HepG2 (cell line): ENCODE measurements around the gene BIRC5. TPM values are rescaled to one million over a fixed set of nuclear protein-coding genes. Genes with fewer than 3 reads are reported as not detected.

Source experiments
- ATAC-seq: fragments of 200-7000 bp; cut with Tn5 transposase; 3 replicates; pipeline ENCODE4 v1.9.1; 2020; ENCODE audit warnings: mild to moderate bottlenecking, moderate library complexity
- BruUV-seq: library from RNA; stranded (reverse); fragments of 400-500 nt; replicated peaks from 2 replicates; lab custom pipeline; 2021; lab: Mats Ljungman, UMichigan
- CTCF ChIA-PET: fragments of 300-600 bp; formaldehyde crosslinking; extraction: SDS; loops from one replicate; lab custom pipeline; 2021; ENCODE audit warnings: low total read pairs, inconsistent platforms, low intra/inter-chr PET ratio; lab: Yijun Ruan, JAX
- POLR2A ChIA-PET: fragments of 350-600 bp; sonication (Branson Sonifier 250); formaldehyde crosslinking; loops from one replicate; lab custom pipeline; 2020; ENCODE audit warnings: antibody characterized with exemption, inconsistent platforms; lab: Yijun Ruan, JAX
- DNase-seq: peaks from one replicate; pipeline ENCODE4 v3.0.0-alpha.2; 2015; ENCODE audit warnings: low spot score
- FAIRE-seq: peaks from 3 replicates; lab custom pipeline; 2011; peaks lifted over from hg19 to GRCh38; lab: Jason Lieb, UNC
- H2AFZ ChIP-seq: one replicate; pipeline ENCODE4 v1.6.1; 2011; ENCODE audit warnings: low read length, inconsistent platforms
- H3K27ac ChIP-seq: fragments of 300-600 bp; 3 replicates; pipeline ENCODE4 v1.8.0; 2011; ENCODE audit warnings: mixed run types, mild to moderate bottlenecking, mixed read lengths, low read length, inconsistent platforms; ENCODE audit not compliant: insufficient read depth; ENCODE audit errors: extremely low read length
- H3K27me3 ChIP-seq, 2 experiments: fragments of 200-600 bp in 1 of 2; 2 replicates in 1 of 2; 3 replicates in 1 of 2; pipeline versions ENCODE4 v1.6.0 to v1.8.0; 2011; ENCODE audit warnings: low read length in 2 of 2, mild to moderate bottlenecking in 2 of 2, moderate library complexity in 2 of 2, inconsistent platforms in 1 of 2; ENCODE audit not compliant: insufficient read depth in 2 of 2, control insufficient read depth in 1 of 2
- H3K36me3 ChIP-seq, 2 experiments: fragments of 200-600 bp in 1 of 2; replicated peaks in 1 of 2; 2 replicates in 1 of 2; 3 replicates in 1 of 2; pipeline versions ENCODE4 v1.5.1 to v1.8.0; 2011; ENCODE audit warnings: low read length in 2 of 2, inconsistent platforms in 1 of 2; ENCODE audit not compliant: insufficient read depth in 2 of 2, control insufficient read depth in 1 of 2
- H3K4me1 ChIP-seq: 2 replicates; pipeline ENCODE4 v1.5.1; 2012; ENCODE audit warnings: low read length, inconsistent platforms; ENCODE audit not compliant: insufficient read depth
- H3K4me2 ChIP-seq: 2 replicates; pipeline ENCODE4 v1.6.0; 2011; ENCODE audit warnings: low read depth, low read length, inconsistent platforms
- H3K4me3 ChIP-seq, 3 experiments: fragments of 200-600 bp in 1 of 3; sonication (generic), shearing (Covaris generic) in 1 of 3; replicated peaks in 1 of 3; 2 replicates each; pipeline ENCODE4 v1.5.1; 2011 to 2016; ENCODE audit warnings: low read length in 3 of 3, inconsistent platforms in 2 of 3, low read depth in 2 of 3, mild to moderate bottlenecking in 2 of 3, control low read depth in 1 of 3, mixed read lengths in 1 of 3; ENCODE audit not compliant: insufficient read depth in 1 of 3
- H3K79me2 ChIP-seq: one replicate; pipeline ENCODE4 v1.6.1; 2011; ENCODE audit warnings: low read length, inconsistent platforms; ENCODE audit not compliant: insufficient read depth
- H3K9ac ChIP-seq: 2 replicates; pipeline ENCODE4 v1.6.0; 2011; ENCODE audit warnings: mild to moderate bottlenecking, low read depth, low read length, inconsistent platforms; ENCODE audit not compliant: insufficient read depth
- H3K9me3 ChIP-seq: 2 replicates; pipeline ENCODE4 v1.5.1; 2012; ENCODE audit warnings: mild to moderate bottlenecking, low read length
- H4K20me1 ChIP-seq: 2 replicates; pipeline ENCODE4 v1.6.0; 2011; ENCODE audit warnings: inconsistent platforms, mild to moderate bottlenecking, low read length, moderate library complexity; ENCODE audit not compliant: insufficient read depth
- ARNT2 ChIP-seq: sonication (generic); formaldehyde crosslinking; IDR thresholded peaks from 2 replicates; pipeline ENCODE4 v1.8.0; 2022; ENCODE audit warnings: mild to moderate bottlenecking, low read depth, missing genetic modification reagents, moderate library complexity
- GATAD1 ChIP-seq: IDR thresholded peaks from 2 replicates; pipeline ENCODE4 v1.6.1; 2016; ENCODE audit warnings: missing genetic modification reagents, missing compliant biosample characterization
- GZF1 ChIP-seq: sonication (generic); formaldehyde crosslinking; IDR thresholded peaks from 2 replicates; pipeline ENCODE4 v1.5.1; 2020; ENCODE audit warnings: mild to moderate bottlenecking, missing genetic modification reagents
- HOXA5 ChIP-seq: sonication (generic); formaldehyde crosslinking; IDR thresholded peaks from 2 replicates; pipeline ENCODE4 v1.4.0; 2020; ENCODE audit warnings: missing genetic modification reagents
- KAT8 ChIP-seq: IDR thresholded peaks from 2 replicates; pipeline ENCODE4 v1.6.1; 2016; ENCODE audit warnings: missing genetic modification reagents, missing compliant biosample characterization
- NBN ChIP-seq: fragments of 450-650 bp; conservative IDR thresholded peaks from 2 replicates; pipeline ENCODE4 v1.6.1; 2017
- NFIC ChIP-seq: IDR thresholded peaks from 2 replicates; pipeline ENCODE4 v1.6.1; 2012; ENCODE audit warnings: mild to moderate bottlenecking, low read length, inconsistent platforms
- PHF20 ChIP-seq: sonication (generic); formaldehyde crosslinking; IDR thresholded peaks from 2 replicates; pipeline ENCODE4 v1.5.0; 2020; ENCODE audit warnings: mild to moderate bottlenecking, missing genetic modification reagents
- ZIK1 ChIP-seq: sonication (generic); formaldehyde crosslinking; IDR thresholded peaks from 2 replicates; pipeline ENCODE4 v1.5.0; 2020; ENCODE audit warnings: mild to moderate bottlenecking, low read depth, missing genetic modification reagents, borderline replicate concordance
- ZMAT3 ChIP-seq: sonication (generic); formaldehyde crosslinking; conservative IDR thresholded peaks from 2 replicates; pipeline ENCODE4 v1.7.0; 2021; ENCODE audit warnings: missing genetic modification reagents
- ZNF205 ChIP-seq: IDR thresholded peaks from 2 replicates; pipeline ENCODE4 v1.6.1; 2018; ENCODE audit warnings: missing biosample characterization, missing genetic modification reagents
- ZNF556 ChIP-seq: sonication (generic); formaldehyde crosslinking; IDR thresholded peaks from 2 replicates; pipeline ENCODE4 v1.4.0; 2020; ENCODE audit warnings: mild to moderate bottlenecking, missing genetic modification reagents, borderline replicate concordance
- WGBS: methylation state at CpG from one replicate; pipeline ENCODE4 v1.1.6; 2017; ENCODE audit warnings: low lambda C conversion rate; 5-methylcytosine and 5-hydroxymethylcytosine counted together
- in situ Hi-C: cut with HindIII; loops from 2 replicates; pipeline ENCODE4 v1.10.0; 2017; ENCODE audit warnings: low pct_unique_long_range_greater_than_20kb; ENCODE audit not compliant: extremely low pct_ligation_motif_present
- intact Hi-C: fragments of 100-400 bp; cut with micrococcal nuclease; formaldehyde crosslinking; loops from one replicate; pipeline ENCODE4 v1.10.0; 2022; ENCODE audit not compliant: unreplicated experiment
- polyA plus RNA-seq, 8 experiments: library from polyadenylated mRNA; depleted of rRNA in 3 of 8; stranded (reverse) in 7 of 8; unstranded in 1 of 8; fragments of >200 nt; fragmentation: Illumina TruSeq in 4 of 8; extraction: Trizol in 4 of 8; gene quantifications; 2 replicates each; pipeline versions ENCODE4 v1.2.1 to v1.2.3, GENCODE V29; 2011 to 2016; ENCODE audit warnings: low read depth in 4 of 8, missing spikeins in 1 of 8, mixed read lengths in 1 of 8; ENCODE audit not compliant: insufficient read depth in 1 of 8
- total RNA-seq, 5 experiments: library from RNA; depleted of rRNA; stranded (reverse); fragments of >200 nt; fragmentation: Illumina TruSeq; extraction: Trizol; gene quantifications; 2 replicates each; pipeline ENCODE4 v1.2.3, GENCODE V29; 2016; ENCODE audit warnings: low read depth in 1 of 5
- TF ChIP-seq, protein P1 (sequence below): sonication (generic); formaldehyde crosslinking; IDR thresholded peaks from 2 replicates; pipeline ENCODE4 v1.5.0; 2020; ENCODE audit warnings: missing genetic modification reagents
- TF ChIP-seq, protein P2 (sequence below): sonication (generic); formaldehyde crosslinking; IDR thresholded peaks from 2 replicates; pipeline ENCODE4 v1.4.0; 2020; ENCODE audit warnings: mild to moderate bottlenecking, missing genetic modification reagents
- TF ChIP-seq, protein P3 (sequence below): sonication (generic); formaldehyde crosslinking; IDR thresholded peaks from 2 replicates; pipeline ENCODE4 v1.4.0; 2020; ENCODE audit warnings: missing genetic modification reagents
- TF ChIP-seq, protein P4 (sequence below): sonication (generic); formaldehyde crosslinking; IDR thresholded peaks from 2 replicates; pipeline ENCODE4 v1.8.0; 2022; ENCODE audit warnings: mild to moderate bottlenecking, missing genetic modification reagents, borderline replicate concordance

The BIRC5 gene
- total and polyA plus RNA-seq, 2 of the 13 experiments (the other 11 are each of a cell fraction or from before 2014, with no cell fraction given) = 30.3 to 135 TPM

DNA sequence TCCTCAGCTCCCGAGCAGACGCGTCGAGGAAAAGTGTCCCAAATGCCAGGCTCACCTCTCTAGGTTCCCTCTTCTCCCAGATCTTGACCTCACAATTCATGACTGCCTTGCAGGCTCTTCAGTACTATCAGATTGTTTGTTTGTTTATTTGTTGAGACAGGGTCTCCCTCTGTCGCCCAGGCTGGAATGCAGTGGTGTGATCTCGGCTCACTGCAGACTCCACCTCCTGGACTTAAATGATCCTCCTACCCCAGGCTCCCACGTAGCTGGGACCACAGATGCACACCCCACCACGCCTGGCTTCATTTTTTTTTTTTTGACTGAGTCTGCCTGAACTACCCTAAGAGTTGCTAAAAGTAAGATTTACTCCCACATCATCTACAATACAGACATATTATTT lies 33.3 kb downstream of the BIRC5 start:
- DNase-seq (no peak), ATAC-seq (no peak), FAIRE-seq (no peak)
- no peaks in the 10 kb centered on the region for H3K79me2 ChIP-seq
- no peaks in the 10 kb centered on the region for H3K36me3 ChIP-seq
- intact Hi-C loops = loop anchor here (1.0 to 10.0 kb wide), 2 partner anchors 33 to 1017 kb away; partner anchors contain the start of gene BIRC5
- H3K4me1 ChIP-seq = peaks cover 51% of the 10 kb centered on the region
- peak overlapping the region; percentile 8; the same call in 1 of the 2 replicates for H3K4me2 ChIP-seq
- ChIA-PET CTCF (no interaction called here), POLR2A (no interaction called here)
- no TSS peak for BruUV-seq
- in situ Hi-C loops = no loop called here
- peaks cover 0 to 4% of the 10 kb centered on the region in 2 experiments; a peak in 1 of 5 replicates for H3K27me3 ChIP-seq
- H3K27ac ChIP-seq = no peak overlapping the region
- 81% methylated on average over 8 of the region's 8 CpGs for WGBS
- TF ChIP-seq NBN (no peak), HOXA5 (CRISPR knock-in tag) (no peak), ZMAT3 (CRISPR knock-in tag) (no peak), KAT8 (no peak), PHF20 (CRISPR knock-in tag) (no peak), NFIC (no peak), ZNF205 (no peak), ARNT2 (CRISPR knock-in tag) (no peak), ZNF556 (no peak), GATAD1 (CRISPR knock-in tag) (no peak), ZIK1 (CRISPR knock-in tag) (no peak), GZF1 (no peak)
- TF ChIP-seq, protein P1, sequence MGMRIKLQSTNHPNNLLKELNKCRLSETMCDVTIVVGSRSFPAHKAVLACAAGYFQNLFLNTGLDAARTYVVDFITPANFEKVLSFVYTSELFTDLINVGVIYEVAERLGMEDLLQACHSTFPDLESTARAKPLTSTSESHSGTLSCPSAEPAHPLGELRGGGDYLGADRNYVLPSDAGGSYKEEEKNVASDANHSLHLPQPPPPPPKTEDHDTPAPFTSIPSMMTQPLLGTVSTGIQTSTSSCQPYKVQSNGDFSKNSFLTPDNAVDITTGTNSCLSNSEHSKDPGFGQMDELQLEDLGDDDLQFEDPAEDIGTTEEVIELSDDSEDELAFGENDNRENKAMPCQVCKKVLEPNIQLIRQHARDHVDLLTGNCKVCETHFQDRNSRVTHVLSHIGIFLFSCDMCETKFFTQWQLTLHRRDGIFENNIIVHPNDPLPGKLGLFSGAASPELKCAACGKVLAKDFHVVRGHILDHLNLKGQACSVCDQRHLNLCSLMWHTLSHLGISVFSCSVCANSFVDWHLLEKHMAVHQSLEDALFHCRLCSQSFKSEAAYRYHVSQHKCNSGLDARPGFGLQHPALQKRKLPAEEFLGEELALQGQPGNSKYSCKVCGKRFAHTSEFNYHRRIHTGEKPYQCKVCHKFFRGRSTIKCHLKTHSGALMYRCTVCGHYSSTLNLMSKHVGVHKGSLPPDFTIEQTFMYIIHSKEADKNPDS (CRISPR knock-in tag) = no peak
- TF ChIP-seq, protein P2, sequence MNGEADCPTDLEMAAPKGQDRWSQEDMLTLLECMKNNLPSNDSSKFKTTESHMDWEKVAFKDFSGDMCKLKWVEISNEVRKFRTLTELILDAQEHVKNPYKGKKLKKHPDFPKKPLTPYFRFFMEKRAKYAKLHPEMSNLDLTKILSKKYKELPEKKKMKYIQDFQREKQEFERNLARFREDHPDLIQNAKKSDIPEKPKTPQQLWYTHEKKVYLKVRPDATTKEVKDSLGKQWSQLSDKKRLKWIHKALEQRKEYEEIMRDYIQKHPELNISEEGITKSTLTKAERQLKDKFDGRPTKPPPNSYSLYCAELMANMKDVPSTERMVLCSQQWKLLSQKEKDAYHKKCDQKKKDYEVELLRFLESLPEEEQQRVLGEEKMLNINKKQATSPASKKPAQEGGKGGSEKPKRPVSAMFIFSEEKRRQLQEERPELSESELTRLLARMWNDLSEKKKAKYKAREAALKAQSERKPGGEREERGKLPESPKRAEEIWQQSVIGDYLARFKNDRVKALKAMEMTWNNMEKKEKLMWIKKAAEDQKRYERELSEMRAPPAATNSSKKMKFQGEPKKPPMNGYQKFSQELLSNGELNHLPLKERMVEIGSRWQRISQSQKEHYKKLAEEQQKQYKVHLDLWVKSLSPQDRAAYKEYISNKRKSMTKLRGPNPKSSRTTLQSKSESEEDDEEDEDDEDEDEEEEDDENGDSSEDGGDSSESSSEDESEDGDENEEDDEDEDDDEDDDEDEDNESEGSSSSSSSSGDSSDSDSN = no peak
- TF ChIP-seq, protein P3, sequence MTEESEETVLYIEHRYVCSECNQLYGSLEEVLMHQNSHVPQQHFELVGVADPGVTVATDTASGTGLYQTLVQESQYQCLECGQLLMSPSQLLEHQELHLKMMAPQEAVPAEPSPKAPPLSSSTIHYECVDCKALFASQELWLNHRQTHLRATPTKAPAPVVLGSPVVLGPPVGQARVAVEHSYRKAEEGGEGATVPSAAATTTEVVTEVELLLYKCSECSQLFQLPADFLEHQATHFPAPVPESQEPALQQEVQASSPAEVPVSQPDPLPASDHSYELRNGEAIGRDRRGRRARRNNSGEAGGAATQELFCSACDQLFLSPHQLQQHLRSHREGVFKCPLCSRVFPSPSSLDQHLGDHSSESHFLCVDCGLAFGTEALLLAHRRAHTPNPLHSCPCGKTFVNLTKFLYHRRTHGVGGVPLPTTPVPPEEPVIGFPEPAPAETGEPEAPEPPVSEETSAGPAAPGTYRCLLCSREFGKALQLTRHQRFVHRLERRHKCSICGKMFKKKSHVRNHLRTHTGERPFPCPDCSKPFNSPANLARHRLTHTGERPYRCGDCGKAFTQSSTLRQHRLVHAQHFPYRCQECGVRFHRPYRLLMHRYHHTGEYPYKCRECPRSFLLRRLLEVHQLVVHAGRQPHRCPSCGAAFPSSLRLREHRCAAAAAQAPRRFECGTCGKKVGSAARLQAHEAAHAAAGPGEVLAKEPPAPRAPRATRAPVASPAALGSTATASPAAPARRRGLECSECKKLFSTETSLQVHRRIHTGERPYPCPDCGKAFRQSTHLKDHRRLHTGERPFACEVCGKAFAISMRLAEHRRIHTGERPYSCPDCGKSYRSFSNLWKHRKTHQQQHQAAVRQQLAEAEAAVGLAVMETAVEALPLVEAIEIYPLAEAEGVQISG = no peak
- TF ChIP-seq, protein P4, sequence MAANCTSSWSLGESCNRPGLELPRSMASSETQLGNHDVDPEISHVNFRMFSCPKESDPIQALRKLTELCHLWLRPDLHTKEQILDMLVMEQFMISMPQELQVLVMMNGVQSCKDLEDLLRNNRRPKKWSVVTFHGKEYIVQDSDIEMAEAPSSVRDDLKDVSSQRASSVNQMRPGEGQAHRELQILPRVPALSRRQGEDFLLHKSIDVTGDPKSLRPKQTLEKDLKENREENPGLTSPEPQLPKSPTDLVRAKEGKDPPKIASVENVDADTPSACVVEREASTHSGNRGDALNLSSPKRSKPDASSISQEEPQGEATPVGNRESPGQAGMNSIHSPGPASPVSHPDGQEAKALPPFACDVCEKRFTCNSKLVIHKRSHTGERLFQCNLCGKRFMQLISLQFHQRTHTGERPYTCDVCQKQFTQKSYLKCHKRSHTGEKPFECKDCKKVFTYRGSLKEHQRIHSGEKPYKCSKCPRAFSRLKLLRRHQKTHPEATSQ = no peak
- H2AFZ ChIP-seq = no peak overlapping the region
- no peak overlapping the region for H3K4me3 ChIP-seq
- no peaks in the 10 kb centered on the region for H3K9me3 ChIP-seq
- no peaks in the 10 kb centered on the region for H4K20me1 ChIP-seq
- H3K9ac ChIP-seq = no peak overlapping the region
